RKO (cell line): ENCODE results near the gene EZH1.

Experiments
- DNase-seq: peaks from one replicate; pipeline ENCODE4 v3.0.0-alpha.2; 2016; ENCODE audit warnings: low spot score

EZH1 gene

GRCh38 chr17:42709561-42709960, 35.3 kb downstream of the EZH1 start:
- DNase-seq: no peak

DNA sequence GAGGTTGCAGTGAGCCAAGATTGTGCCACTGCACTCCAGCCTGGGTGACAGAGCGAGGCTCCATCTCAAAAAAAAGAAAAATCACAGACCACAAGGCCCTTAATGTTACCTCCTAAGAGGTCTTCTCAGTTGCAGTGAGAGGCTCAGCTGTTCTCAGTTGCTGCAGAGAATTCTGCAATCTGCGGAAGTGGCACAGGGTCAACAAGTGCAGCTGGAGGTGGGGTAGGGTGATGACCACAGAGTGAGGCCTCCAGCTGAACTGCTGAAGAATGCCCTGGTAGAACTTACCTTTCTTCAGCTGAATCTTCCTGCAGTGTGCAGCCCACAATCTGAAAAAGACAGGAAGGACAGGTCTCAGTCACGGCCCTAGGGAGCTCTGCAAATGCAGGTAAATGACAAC, 36.3 kb downstream of the EZH1 start:
- no peak for DNase-seq

- DNase-seq: no peak
Observed at GRCh38 chr17:42706732-42707131, 38.1 kb downstream of the EZH1 start.

DNA sequence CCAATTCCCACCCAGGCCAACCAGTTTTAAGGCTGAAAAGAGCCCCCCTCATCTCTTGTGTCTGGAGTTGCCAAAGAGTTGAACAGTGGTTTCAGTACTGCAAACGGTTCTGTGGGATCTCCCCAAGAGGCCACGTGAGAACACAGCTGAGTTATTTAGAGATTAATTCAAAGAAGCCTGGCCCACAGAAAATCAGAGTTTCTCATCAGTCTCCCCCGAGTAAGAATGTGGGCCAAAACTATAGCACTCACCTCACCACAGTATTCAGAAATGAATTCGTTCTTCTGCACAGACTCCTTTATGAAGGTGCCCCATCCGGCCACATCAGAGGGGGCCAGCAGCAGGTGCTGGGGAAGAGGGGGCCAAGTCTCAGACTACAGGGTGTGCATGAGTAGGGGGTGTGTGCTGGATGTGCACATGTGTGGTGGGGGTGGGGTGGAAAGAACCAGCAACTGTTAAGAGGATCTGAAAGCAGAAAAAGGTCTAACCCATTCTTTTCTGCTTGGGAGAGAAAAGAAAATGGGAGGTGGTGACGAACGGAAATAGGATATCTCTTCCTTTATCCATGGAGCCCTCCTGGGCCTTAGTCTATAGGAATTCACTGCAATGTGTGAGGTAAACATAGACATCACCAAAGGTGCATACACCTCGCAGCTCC, 39.9 kb downstream of the EZH1 start:
- no peak for DNase-seq

- DNase-seq: no peak
Observed at GRCh38 chr17:42704490-42704836, 40.4 kb downstream of the EZH1 start.

DNA sequence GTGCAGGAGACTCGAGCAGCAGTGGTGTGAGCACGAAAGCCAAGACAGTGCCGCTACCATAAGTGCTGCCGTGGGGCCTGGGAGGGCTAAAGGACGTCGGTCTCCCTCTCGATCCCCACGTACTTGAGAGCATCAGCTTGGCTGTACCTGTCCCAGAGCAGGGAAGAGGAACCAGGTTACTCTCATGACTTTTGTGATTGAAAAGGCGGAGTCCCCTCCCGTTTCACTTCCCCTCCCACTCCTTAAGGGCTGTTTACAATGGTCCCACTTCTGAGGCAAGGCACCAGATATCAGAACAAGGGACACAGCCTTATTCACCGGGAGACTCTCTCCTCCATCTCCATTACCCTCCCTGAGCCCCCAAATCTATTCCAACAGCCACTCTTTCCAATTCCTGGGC, 42.4 kb downstream of the EZH1 start:
- DNase-seq: no peak

GRCh38 chr17:42700586-42701289, 44.1 kb downstream of the EZH1 start:
- no peak for DNase-seq

GRCh38 chr17:42699415-42699740, 45.5 kb downstream of the EZH1 start:
- DNase-seq: no peak

- no peak for DNase-seq
Observed at GRCh38 chr17:42698736-42699414, 46.0 kb downstream of the EZH1 start.

GRCh38 chr17:42697108-42697811, 47.6 kb downstream of the EZH1 start:
- DNase-seq: no peak

GRCh38 chr17:42695500-42695899, 49.3 kb downstream of the EZH1 start:
- DNase-seq: no peak

GRCh38 chr17:42694524-42694923, 50.3 kb downstream of the EZH1 start:
- DNase-seq: no peak

GRCh38 chr17:42692489-42692888, 52.4 kb downstream of the EZH1 start:
- no peak for DNase-seq

GRCh38 chr17:42691021-42691545, 53.8 kb downstream of the EZH1 start:
- no peak for DNase-seq

DNA sequence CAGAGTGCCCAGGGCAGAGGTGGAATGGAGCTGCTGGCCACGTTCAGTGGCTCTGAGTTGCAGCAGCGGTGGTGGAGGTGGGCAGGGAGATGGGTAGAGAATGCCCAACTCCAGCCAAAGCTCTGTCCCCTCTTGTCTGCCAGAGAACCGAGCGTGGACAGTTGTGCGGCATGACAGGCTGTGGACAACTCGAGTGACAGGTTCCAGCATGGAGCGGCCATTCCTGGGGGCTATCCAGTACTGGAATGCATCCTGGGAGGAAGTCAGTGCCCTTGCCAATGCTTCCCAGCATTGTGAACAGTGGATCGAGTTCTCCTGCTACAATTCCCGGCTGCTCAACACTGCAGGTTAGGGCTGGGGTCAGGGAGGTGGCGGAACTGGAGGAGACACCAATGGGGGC, 54.2 kb downstream of the EZH1 start:
- DNase-seq: no peak

DNA sequence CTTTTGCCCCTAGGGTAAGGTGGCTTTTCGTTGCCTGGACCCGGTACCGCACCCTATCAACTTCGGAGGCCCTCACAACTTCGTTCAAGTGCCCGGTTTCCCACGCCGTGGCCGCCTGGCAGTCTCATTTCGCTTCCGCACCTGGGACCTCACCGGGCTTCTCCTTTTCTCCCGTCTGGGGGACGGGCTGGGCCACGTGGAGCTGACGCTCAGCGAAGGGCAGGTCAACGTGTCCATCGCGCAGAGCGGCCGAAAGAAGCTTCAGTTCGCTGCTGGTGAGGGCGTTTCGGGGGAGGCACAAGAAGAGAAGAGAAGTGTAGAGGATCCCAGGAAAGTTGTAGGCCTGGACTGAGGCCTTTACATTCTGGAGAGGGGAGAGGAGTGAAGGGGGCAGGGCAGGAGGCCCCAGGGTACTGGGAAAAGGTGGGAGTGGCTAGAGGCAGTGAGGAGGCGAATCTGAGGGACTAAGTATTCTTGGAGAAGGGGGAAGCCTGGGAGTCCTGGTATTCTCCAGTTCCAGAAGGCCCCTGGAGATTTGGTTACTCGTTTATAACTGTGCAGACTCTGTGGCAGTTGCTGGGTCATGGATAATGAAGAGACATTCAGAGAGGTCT, 57.0 kb downstream of the EZH1 start:
- DNase-seq: no peak

DNA sequence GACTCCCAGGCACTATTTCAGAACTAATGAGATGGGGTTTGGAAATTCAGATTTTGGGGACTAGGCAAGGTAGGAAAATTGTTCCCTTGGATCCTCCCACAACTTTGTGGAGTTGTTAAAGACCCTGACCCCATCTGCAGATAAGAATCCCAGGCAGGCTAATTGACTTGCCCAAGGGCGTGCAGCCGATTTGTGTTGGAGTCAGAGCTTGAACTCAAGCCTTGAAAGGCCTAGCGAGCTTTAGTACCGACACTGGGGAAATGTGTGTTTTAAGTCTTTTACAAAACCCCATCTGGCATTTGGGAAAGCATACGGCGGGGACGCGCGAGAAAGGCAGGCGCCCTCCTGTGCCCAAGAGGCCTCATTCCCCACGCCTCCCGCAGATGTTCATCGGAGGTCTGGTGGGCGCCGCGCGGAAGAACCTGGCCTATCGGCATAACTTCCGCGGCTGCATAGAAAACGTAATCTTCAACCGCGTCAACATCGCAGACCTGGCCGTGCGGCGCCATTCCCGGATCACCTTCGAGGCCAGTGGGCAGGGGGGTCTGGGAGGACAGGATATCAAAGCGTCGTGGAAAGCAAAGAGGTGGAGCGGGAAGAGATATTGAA, 58.2 kb downstream of the EZH1 start:
- DNase-seq: no peak

GRCh38 chr17:42685831-42686230, 59.0 kb downstream of the EZH1 start:
- no peak for DNase-seq

DNA sequence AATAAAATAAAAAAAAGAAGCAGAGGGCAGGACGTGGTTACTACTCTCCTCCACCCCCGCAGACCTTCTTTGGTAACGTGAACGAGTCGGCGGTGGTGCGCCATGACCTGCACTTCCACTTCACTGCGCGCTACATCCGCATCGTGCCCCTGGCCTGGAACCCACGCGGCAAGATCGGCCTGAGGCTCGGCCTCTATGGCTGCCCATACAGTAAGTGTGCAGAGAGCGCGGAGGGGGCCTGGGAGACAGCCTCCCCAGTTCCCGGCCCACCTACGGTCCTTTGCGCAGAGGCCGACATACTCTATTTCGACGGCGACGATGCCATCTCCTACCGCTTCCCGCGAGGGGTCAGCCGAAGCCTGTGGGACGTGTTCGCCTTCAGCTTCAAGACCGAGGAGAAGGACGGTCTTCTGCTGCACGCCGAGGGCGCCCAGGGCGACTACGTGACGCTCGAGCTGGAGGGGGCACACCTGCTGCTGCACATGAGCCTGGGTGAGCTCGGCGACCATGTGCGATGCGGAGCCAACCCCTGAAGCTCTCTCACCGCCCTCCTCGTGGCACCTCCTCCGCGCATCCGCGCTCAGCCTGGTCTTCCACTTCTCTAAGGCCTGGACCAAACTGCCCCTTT, 59.8 kb downstream of the EZH1 start:
- no peak for DNase-seq

- no peak for DNase-seq
Observed at GRCh38 chr17:42683407-42684034, 61.3 kb downstream of the EZH1 start.
